OCI-LY1 (cell line): Measurements from ENCODE around the gene AP2A1.

ENCODE experiments used
- H2AFZ ChIP-seq: fragments of 200-600 bp; sonication (generic), shearing (Covaris generic); 2 replicates; pipeline ENCODE4 v1.6.0; 2014; ENCODE audit warnings: antibody characterized with exemption, mild to moderate bottlenecking, low read length
- H3F3A ChIP-seq: fragments of 200-600 bp; sonication (generic), shearing (Covaris generic); 2 replicates; pipeline ENCODE4 v1.6.0; 2014; ENCODE audit warnings: mild to moderate bottlenecking, antibody characterized with exemption, low read length, moderate library complexity; ENCODE audit not compliant: insufficient read depth
- H3K27ac ChIP-seq: fragments of 200-600 bp; sonication (generic); 2 replicates; pipeline ENCODE4 v1.5.1; 2014; ENCODE audit warnings: low read length, mixed run types, mild to moderate bottlenecking, low read depth; ENCODE audit not compliant: poor library complexity, severe bottlenecking
- H3K27me3 ChIP-seq: fragments of 200-600 bp; sonication (generic); 2 replicates; pipeline ENCODE4 v1.6.0; 2014; ENCODE audit warnings: antibody characterized with exemption, mild to moderate bottlenecking, low read length, moderate library complexity; ENCODE audit not compliant: insufficient read depth
- H3K36me3 ChIP-seq: fragments of 200-600 bp; sonication (generic); 2 replicates; pipeline ENCODE4 v1.6.1; 2014; ENCODE audit warnings: mild to moderate bottlenecking, antibody characterized with exemption, low read length, moderate library complexity, mixed read lengths; ENCODE audit not compliant: insufficient read depth
- H3K4me1 ChIP-seq: fragments of 200-600 bp; sonication (generic); 2 replicates; pipeline ENCODE4 v1.5.1; 2014; ENCODE audit warnings: mild to moderate bottlenecking, low read length, moderate library complexity; ENCODE audit not compliant: insufficient read depth, severe bottlenecking
- H3K4me2 ChIP-seq: fragments of 200-600 bp; sonication (generic), shearing (Covaris generic); 2 replicates; pipeline ENCODE4 v1.6.1; 2014; ENCODE audit warnings: low read length
- H3K4me3 ChIP-seq: fragments of 200-600 bp; sonication (generic); 2 replicates; pipeline ENCODE4 v1.5.1; 2014; ENCODE audit warnings: low read length, low read depth, mild to moderate bottlenecking, mixed read lengths; ENCODE audit not compliant: poor library complexity, severe bottlenecking
- H3K79me2 ChIP-seq: fragments of 200-600 bp; shearing (Covaris generic); 2 replicates; pipeline ENCODE4 v1.6.1; 2016; ENCODE audit warnings: mixed run types, low read length, mixed read lengths; ENCODE audit not compliant: insufficient read depth
- H3K9ac ChIP-seq: fragments of 200-600 bp; sonication (generic), shearing (Covaris generic); 2 replicates; pipeline ENCODE4 v1.6.1; 2014; ENCODE audit warnings: mild to moderate bottlenecking, low read length, mixed read lengths
- H3K9me2 ChIP-seq: fragments of 200-600 bp; sonication (generic), shearing (Covaris generic); 2 replicates; pipeline ENCODE4 v1.6.1; 2014; ENCODE audit warnings: low read depth, mild to moderate bottlenecking, low read length, mixed read lengths
- H3K9me3 ChIP-seq: fragments of 200-600 bp; shearing (Covaris generic); 2 replicates; pipeline ENCODE4 v1.6.1; 2014; ENCODE audit warnings: low read length, mixed read lengths
- H4K20me1 ChIP-seq: fragments of 200-600 bp; sonication (generic), shearing (Covaris generic); 2 replicates; pipeline ENCODE4 v1.6.0; 2016; ENCODE audit warnings: mild to moderate bottlenecking, low read length; ENCODE audit not compliant: insufficient read depth
- CTCF ChIP-seq: fragments of 200-600 bp; sonication (generic), shearing (Covaris generic); IDR thresholded peaks from 2 replicates; pipeline ENCODE4 v1.5.1; 2017; ENCODE audit warnings: mild to moderate bottlenecking, antibody characterized with exemption, low read length, moderate library complexity, mixed read lengths
- EZH2 ChIP-seq: fragments of 200-600 bp; sonication (generic), shearing (Covaris generic); IDR thresholded peaks from 2 replicates; pipeline ENCODE4 v1.8.0; 2017; ENCODE audit warnings: borderline replicate concordance, mixed run types, mild to moderate bottlenecking, antibody characterized with exemption, low read length, moderate library complexity, mixed read lengths

AP2A1 gene

GRCh38 chr19:49807058-49807903 lies 40.5 kb downstream of the AP2A1 start:
- Histone ChIP-seq H4K20me1 (no peaks in the 10 kb centered on the region), H3K4me3 (no peak overlapping the region), H3K4me1 (peaks cover 31% of the 10 kb centered on the region), H3F3A (no peaks in the 10 kb centered on the region), H3K79me2 (no peaks in the 10 kb centered on the region), H3K36me3 (peaks cover 49% of the 10 kb centered on the region), H3K27me3 (no peaks in the 10 kb centered on the region), H3K4me2 (no peak overlapping the region), H3K9me2 (no peaks in the 10 kb centered on the region), H3K9ac (no peak overlapping the region), H3K27ac (peak overlapping the region; percentile 58), H2AFZ (no peak overlapping the region), H3K9me3 (no peaks in the 10 kb centered on the region)
- TF ChIP-seq EZH2 (no peak), CTCF (no peak)

GRCh38 chr19:49807904-49808675 lies 41.3 kb downstream of the AP2A1 start:
- TF ChIP-seq EZH2 (no peak), CTCF (no peak)
- no peak overlapping the region; the same call in 1 of the 2 replicates for H3K9ac ChIP-seq
- peak overlapping the region; percentile 58 for H3K27ac ChIP-seq
- H3F3A ChIP-seq = no peaks in the 10 kb centered on the region
- peak overlapping the region; percentile 77 for H3K4me2 ChIP-seq
- H3K4me3 ChIP-seq = peak overlapping the region; percentile 59
- no peaks in the 10 kb centered on the region for H4K20me1 ChIP-seq
- peaks cover 36% of the 10 kb centered on the region for H3K4me1 ChIP-seq
- H3K27me3 ChIP-seq = no peaks in the 10 kb centered on the region
- no peaks in the 10 kb centered on the region for H3K79me2 ChIP-seq
- H3K9me3 ChIP-seq = no peaks in the 10 kb centered on the region
- peaks cover 41% of the 10 kb centered on the region for H3K36me3 ChIP-seq
- no peak overlapping the region for H2AFZ ChIP-seq
- H3K9me2 ChIP-seq = no peaks in the 10 kb centered on the region

GRCh38 chr19:49808711-49809159 lies 41.9 kb downstream of the AP2A1 start:
- peak overlapping the region; percentile 59 for H3K4me3 ChIP-seq
- H3K9me3 ChIP-seq = no peaks in the 10 kb centered on the region
- peaks cover 34% of the 10 kb centered on the region; the same call in 1 of the 2 replicates for H3K36me3 ChIP-seq
- no peaks in the 10 kb centered on the region for H3K27me3 ChIP-seq
- TF ChIP-seq EZH2 (no peak), CTCF (no peak)
- peak overlapping the region; percentile 83 for H3K27ac ChIP-seq
- peak overlapping the region; percentile 60 for H3K9ac ChIP-seq
- no peaks in the 10 kb centered on the region for H3F3A ChIP-seq
- H4K20me1 ChIP-seq = no peaks in the 10 kb centered on the region
- no peak overlapping the region for H2AFZ ChIP-seq
- H3K79me2 ChIP-seq = no peaks in the 10 kb centered on the region
- H3K9me2 ChIP-seq = no peaks in the 10 kb centered on the region
- H3K4me1 ChIP-seq = peaks cover 37% of the 10 kb centered on the region
- H3K4me2 ChIP-seq = peak overlapping the region; percentile 77
